ENCODE results near the gene PRKCB.

PRKCB gene

GRCh38 chr16:23866621-23867020 is 30.8 kb downstream of the PRKCB start:
- ChIA-PET POLR2A (no interaction called here), CTCF (no interaction called here)
- no peak for DNase-seq (ENCODE audit: low read depth, low spot score)
- no peak overlapping the region for H3K4me3 ChIP-seq (ENCODE audit: low read depth, low read length)
- TF ChIP-seq CTCF (IDR thresholded peaks at IDR 0.05; ENCODE audit: insufficient read depth, low read length, missing control alignments): no peak

GRCh38 chr16:23867566-23867965 is 31.8 kb downstream of the PRKCB start:
- no peak overlapping the region for H3K4me3 ChIP-seq (ENCODE audit: low read depth, low read length)
- TF ChIP-seq CTCF (IDR thresholded peaks at IDR 0.05; ENCODE audit: insufficient read depth, low read length, missing control alignments): no peak
- POLR2A ChIA-PET: no interaction called here
- DNase-seq (ENCODE audit: low read depth, low spot score): no peak
- CTCF ChIA-PET: no interaction called here

- no peak overlapping the region for H3K4me3 ChIP-seq (ENCODE audit: low read depth, low read length)
- TF ChIP-seq CTCF (IDR thresholded peaks at IDR 0.05; ENCODE audit: insufficient read depth, low read length, missing control alignments): no peak
- CTCF ChIA-PET: no interaction called here
- POLR2A ChIA-PET: no interaction called here
- DNase-seq (ENCODE audit: low read depth, low spot score): no peak
Observed at GRCh38 chr16:23868136-23868535, 32.4 kb downstream of the PRKCB start.

GRCh38 chr16:23869052-23869451 is 33.3 kb downstream of the PRKCB start:
- POLR2A ChIA-PET: no interaction called here
- DNase-seq (ENCODE audit: low read depth, low spot score): no peak
- TF ChIP-seq CTCF (IDR thresholded peaks at IDR 0.05; ENCODE audit: insufficient read depth, low read length, missing control alignments): no peak
- CTCF ChIA-PET: no interaction called here
- no peak overlapping the region for H3K4me3 ChIP-seq (ENCODE audit: low read depth, low read length)

- CTCF ChIA-PET: no interaction called here
- POLR2A ChIA-PET: no interaction called here
- no peak for TF ChIP-seq CTCF (IDR thresholded peaks at IDR 0.05; ENCODE audit: insufficient read depth, low read length, missing control alignments)
- no peak overlapping the region for H3K4me3 ChIP-seq (ENCODE audit: low read depth, low read length)
- DNase-seq (ENCODE audit: low read depth, low spot score): no peak
Observed at GRCh38 chr16:23871924-23872323, 36.1 kb downstream of the PRKCB start.

- no peak for DNase-seq (ENCODE audit: low read depth, low spot score)
- ChIA-PET POLR2A (interaction anchor here (0.5 kb wide), 1 partner anchor 775 kb away, joined by 3 read pairs; no protein-coding TSS in a partner anchor), CTCF (no interaction called here)
- TF ChIP-seq CTCF (IDR thresholded peaks at IDR 0.05; ENCODE audit: insufficient read depth, low read length, missing control alignments): no peak
- H3K4me3 ChIP-seq (ENCODE audit: low read depth, low read length): no peak overlapping the region
Observed at GRCh38 chr16:23874613-23875294, 39.0 kb downstream of the PRKCB start.

Measured in AG04449 (cell line).